H1 (cell line): ENCODE measurements around the gene CCDC178. TPM values are rescaled to one million over a fixed set of nuclear protein-coding genes. Genes with fewer than 3 reads are reported as not detected.

ENCODE experiments used
- CTCF ChIA-PET: fragments of 300-600 bp; sonication (Branson Sonifier 250); formaldehyde crosslinking; loops from one replicate; lab custom pipeline; 2021; ENCODE audit not compliant: partially characterized antibody; lab: Charles Lee
- POLR2A ChIA-PET: fragments of 300-600 bp; sonication (Branson Sonifier 250); formaldehyde crosslinking; loops from one replicate; lab custom pipeline; 2021; ENCODE audit warnings: inconsistent platforms; ENCODE audit not compliant: partially characterized antibody; lab: Charles Lee
- DNase-seq, 2 experiments: peaks; one replicate each; pipeline versions ENCODE4 v3.0.0 to v3.0.0-alpha.2; 2010 to 2022; ENCODE audit warnings: low spot score in 2 of 2, low read depth in 1 of 2, mixed read lengths in 1 of 2
- FAIRE-seq: peaks from 2 replicates; lab custom pipeline; 2011; peaks lifted over from hg19 to GRCh38; lab: Jason Lieb, UNC
- H2AFZ ChIP-seq: 2 replicates; pipeline ENCODE4 v1.8.1; 2012; ENCODE audit warnings: low read length, inconsistent platforms
- H2AK5ac ChIP-seq: 2 replicates; pipeline ENCODE4 v1.6.1; 2013; ENCODE audit warnings: low read depth, low read length
- H2BK120ac ChIP-seq: replicated peaks from 2 replicates; pipeline ENCODE3; 2013; ENCODE audit warnings: low read depth, low read length, inconsistent platforms
- H2BK12ac ChIP-seq: 2 replicates; pipeline ENCODE4 v1.6.1; 2013; ENCODE audit warnings: low read depth, low read length
- H2BK15ac ChIP-seq: 2 replicates; pipeline ENCODE4 v1.6.1; 2013; ENCODE audit warnings: low read length
- H2BK20ac ChIP-seq: 2 replicates; pipeline ENCODE4 v1.6.1; 2013; ENCODE audit warnings: low read length
- H2BK5ac ChIP-seq: 2 replicates; pipeline ENCODE4 v1.6.1; 2013; ENCODE audit warnings: low read depth, low read length
- H3K14ac ChIP-seq: 2 replicates; pipeline ENCODE4 v1.6.1; 2013; ENCODE audit warnings: inconsistent platforms; ENCODE audit not compliant: insufficient read length
- H3K18ac ChIP-seq: 2 replicates; pipeline ENCODE4 v1.6.1; 2013; ENCODE audit warnings: low read length; ENCODE audit errors: extremely low read depth
- H3K23ac ChIP-seq: 2 replicates; pipeline ENCODE4 v1.6.1; 2013; ENCODE audit warnings: inconsistent platforms; ENCODE audit not compliant: insufficient read length
- H3K23me2 ChIP-seq: 2 replicates; pipeline ENCODE4 v1.6.1; 2013; ENCODE audit warnings: low read depth, low read length
- H3K27ac ChIP-seq: 2 replicates; pipeline ENCODE4 v1.6.1; 2011; ENCODE audit warnings: low read depth, low read length, inconsistent platforms
- H3K27me3 ChIP-seq, 4 experiments: replicated peaks in 1 of 4; 1 replicate in 1 of 4; 2 replicates in 3 of 4; pipeline versions ENCODE4 v1.6.1 to v1.8.1; 2011 to 2013; ENCODE audit warnings: low read length in 3 of 4, mild to moderate bottlenecking in 3 of 4, inconsistent platforms in 2 of 4, mixed read lengths in 2 of 4, moderate library complexity in 1 of 4; ENCODE audit not compliant: control insufficient read depth in 3 of 4, insufficient read depth in 3 of 4; ENCODE audit errors: extremely low read depth in 1 of 4
- H3K36me3 ChIP-seq, 4 experiments: 2 replicates each; pipeline versions ENCODE4 v1.6.1 to v1.8.1; 2011 to 2013; ENCODE audit warnings: mild to moderate bottlenecking in 4 of 4, low read length in 3 of 4, moderate library complexity in 2 of 4, control low read depth in 1 of 4, inconsistent platforms in 1 of 4; ENCODE audit not compliant: insufficient read depth in 4 of 4, control insufficient read depth in 2 of 4
- H3K4ac ChIP-seq: replicated peaks from 2 replicates; pipeline ENCODE3; 2013; ENCODE audit warnings: low read length, low read depth, mixed read lengths, inconsistent platforms; ENCODE audit not compliant: insufficient read length
- H3K4me1 ChIP-seq, 4 experiments: replicated peaks in 1 of 4; 1 replicate in 1 of 4; 2 replicates in 3 of 4; pipeline versions ENCODE4 v1.6.1 to v1.8.1; 2011 to 2013; ENCODE audit warnings: low read length in 3 of 4, inconsistent platforms in 2 of 4, mixed read lengths in 1 of 4; ENCODE audit not compliant: insufficient read depth in 4 of 4, control insufficient read depth in 3 of 4
- H3K4me2 ChIP-seq, 2 experiments: 2 replicates each; pipeline versions ENCODE4 v1.6.1 to v1.8.1; 2011 to 2013; ENCODE audit warnings: low read depth in 2 of 2, low read length in 2 of 2, control low read depth in 1 of 2, inconsistent platforms in 1 of 2, mild to moderate bottlenecking in 1 of 2; ENCODE audit not compliant: insufficient read depth in 1 of 2
- H3K4me3 ChIP-seq, 4 experiments: fragments of 200-600, 300-600 bp in 1 of 4; sonication (generic), shearing (Covaris generic), sonication (Bioruptor Twin) in 1 of 4; 2 replicates each; pipeline versions ENCODE4 v1.5.1 to v1.8.1; 2011 to 2016; ENCODE audit warnings: low read length in 4 of 4, low read depth in 3 of 4, control low read depth in 2 of 4, inconsistent platforms in 2 of 4, mild to moderate bottlenecking in 2 of 4, mixed read lengths in 1 of 4, moderate library complexity in 1 of 4; ENCODE audit not compliant: insufficient read depth in 2 of 4; ENCODE audit errors: extremely low read depth in 1 of 4
- H3K56ac ChIP-seq: replicated peaks from 2 replicates; pipeline ENCODE3; 2013; ENCODE audit warnings: low read depth, mild to moderate bottlenecking, mixed read lengths, low read length, inconsistent platforms; ENCODE audit not compliant: insufficient read length
- H3K79me1 ChIP-seq: 2 replicates; pipeline ENCODE4 v1.6.1; 2013; ENCODE audit warnings: low read depth, low read length, control low read depth
- H3K79me2 ChIP-seq, 2 experiments: 2 replicates each; pipeline versions ENCODE4 v1.6.1 to v1.8.1; 2012 to 2013; ENCODE audit warnings: low read length in 2 of 2, mild to moderate bottlenecking in 2 of 2, inconsistent platforms in 1 of 2; ENCODE audit not compliant: insufficient read depth in 2 of 2, control insufficient read depth in 1 of 2
- H3K9ac ChIP-seq, 4 experiments: replicated peaks in 1 of 4; 1 replicate in 1 of 4; 2 replicates in 3 of 4; pipeline versions ENCODE4 v1.6.1 to v1.8.1; 2011 to 2013; ENCODE audit warnings: low read depth in 3 of 4, low read length in 3 of 4, control low read depth in 2 of 4, mild to moderate bottlenecking in 2 of 4, moderate library complexity in 2 of 4, inconsistent platforms in 1 of 4; ENCODE audit errors: extremely low read depth in 1 of 4
- H3K9me3 ChIP-seq, 2 experiments: 2 replicates each; pipeline versions ENCODE4 v1.6.1 to v1.8.1; 2012 to 2013; ENCODE audit warnings: mild to moderate bottlenecking in 2 of 2, moderate library complexity in 2 of 2, control low read depth in 1 of 2, inconsistent platforms in 1 of 2, low read depth in 1 of 2, low read length in 1 of 2, mixed read lengths in 1 of 2; ENCODE audit not compliant: insufficient read depth in 2 of 2
- H4K20me1 ChIP-seq, 2 experiments: replicated peaks in 1 of 2; 2 replicates each; pipeline versions ENCODE3 to v1.8.1; 2011 to 2013; ENCODE audit warnings: inconsistent platforms in 2 of 2, low read length in 2 of 2, mild to moderate bottlenecking in 1 of 2; ENCODE audit not compliant: insufficient read depth in 2 of 2, control insufficient read depth in 1 of 2
- H4K5ac ChIP-seq: 2 replicates; pipeline ENCODE4 v1.6.1; 2013; ENCODE audit warnings: low read length, low read depth, mixed read lengths, inconsistent platforms; ENCODE audit not compliant: insufficient read length
- H4K8ac ChIP-seq: 2 replicates; pipeline ENCODE4 v1.8.0; 2013; ENCODE audit warnings: mild to moderate bottlenecking, moderate library complexity, low read length, inconsistent platforms; ENCODE audit not compliant: insufficient read depth; ENCODE audit errors: extremely low read depth
- H4K91ac ChIP-seq: replicated peaks from 2 replicates; pipeline ENCODE3; 2013; ENCODE audit warnings: low read length, mixed read lengths, inconsistent platforms; ENCODE audit not compliant: insufficient read length
- CBX5 ChIP-seq: fragments of 300-800, 300-1000 bp; sonication (generic); IDR thresholded peaks from 2 replicates; pipeline ENCODE4 v1.7.1; 2016; ENCODE audit warnings: antibody characterized with exemption, low read length, low read depth
- EZH2 ChIP-seq: fragments of 200-600 bp; sonication (generic); IDR thresholded peaks from 2 replicates; pipeline ENCODE4 v1.7.1; 2012; ENCODE audit warnings: low read depth, mild to moderate bottlenecking, moderate library complexity, low read length, inconsistent platforms; ENCODE audit not compliant: severe bottlenecking
- JUN ChIP-seq: IDR thresholded peaks from 2 replicates; pipeline ENCODE4 v1.6.1; 2011; ENCODE audit warnings: low read depth, mild to moderate bottlenecking, improper control_type of control experiment, low read length
- KDM5A ChIP-seq: fragments of 200-600 bp; IDR thresholded peaks from 2 replicates; pipeline ENCODE4 v1.7.1; 2012; ENCODE audit warnings: mild to moderate bottlenecking, low read length, inconsistent platforms, mixed read lengths
- PHF8 ChIP-seq: fragments of 200-600 bp; sonication (generic); conservative IDR thresholded peaks from 2 replicates; pipeline ENCODE4 v1.7.1; 2012; ENCODE audit warnings: low read depth, mild to moderate bottlenecking, inconsistent platforms, low read length, moderate library complexity
- RXRA ChIP-seq: IDR thresholded peaks from 2 replicates; pipeline ENCODE4 v1.6.1; 2011; ENCODE audit warnings: low read depth, mild to moderate bottlenecking, low read length, moderate library complexity; ENCODE audit not compliant: insufficient read depth
- SIN3A ChIP-seq, 2 experiments: IDR thresholded peaks in 1 of 2; conservative IDR thresholded peaks in 1 of 2; 2 replicates each; pipeline ENCODE4 v1.6.1; 2011 to 2012; ENCODE audit warnings: low read length in 2 of 2, improper control_type of control experiment in 1 of 2, low read depth in 1 of 2, mild to moderate bottlenecking in 1 of 2
- TAF1 ChIP-seq: IDR thresholded peaks from 2 replicates; pipeline ENCODE4 v1.6.1; 2011; ENCODE audit warnings: mild to moderate bottlenecking, low read depth, low read length
- TAF7 ChIP-seq: optimal IDR thresholded peaks from 2 replicates; pipeline ENCODE3; 2011; ENCODE audit warnings: low read depth, mild to moderate bottlenecking, inconsistent platforms, low read length, moderate library complexity, borderline replicate concordance
- TBP ChIP-seq: IDR thresholded peaks from 2 replicates; pipeline ENCODE4 v1.6.1; 2011; ENCODE audit warnings: low read depth, low read length, improper control_type of control experiment
- USF2 ChIP-seq: IDR thresholded peaks from 2 replicates; pipeline ENCODE4 v1.6.1; 2011; ENCODE audit warnings: low read length, improper control_type of control experiment
- WGBS, 2 experiments: shearing (Covaris generic) in 1 of 2; methylation state at CpG; one replicate each; pipeline versions ENCODE4 v1.1.6 to v1.1.7; 2013 to 2015; ENCODE audit warnings: low lambda C conversion rate in 2 of 2, mixed read lengths in 2 of 2, inconsistent platforms in 1 of 2, low coverage in 1 of 2, missing lambda C conversion rate in 1 of 2; ENCODE audit not compliant: insufficient replicate concordance in 2 of 2, insufficient coverage in 1 of 2, insufficient read length in 1 of 2; ENCODE audit errors: extremely low coverage in 1 of 2, missing lambda C conversion rate in 1 of 2; 5-methylcytosine and 5-hydroxymethylcytosine counted together
- polyA plus RNA-seq, 7 experiments: library from polyadenylated mRNA; depleted of rRNA in 3 of 7; stranded (reverse) in 5 of 7; unstranded in 2 of 7; fragments of >200 nt in 5 of 7; fragments of 200-250 nt in 2 of 7; gene quantifications; 1 replicate in 5 of 7; 2 replicates in 1 of 7; 4 replicates in 1 of 7; pipeline versions ENCODE4 v1.2.1 to v1.2.3, GENCODE V29; 2011 to 2013; ENCODE audit warnings: missing spikeins in 2 of 7, mixed read lengths in 2 of 7
- total RNA-seq: library from RNA; stranded (reverse); fragmentation: NEBNext Ultra II Directional; extraction: Animal tissue kit (Norgen Biotek cat#: 25700); gene quantifications from 2 replicates; pipeline ENCODE4 v1.2.1, GENCODE V29; 2021

The CCDC178 gene
- total and polyA plus RNA-seq, 2 of the 8 experiments (the other 6 are each of a cell fraction or from before 2014, with no cell fraction given) = not detected

GRCh38 chr18:32888306-32888705, 552.2 kb downstream of the CCDC178 start:
- Histone ChIP-seq H2AK5ac (no peak overlapping the region), H3K56ac (no peak overlapping the region), H3K9ac (no peak overlapping the region), H3K23ac (no peak overlapping the region), H3K9me3 (no peaks in the 10 kb centered on the region), H3K18ac (no peak overlapping the region), H3K14ac (no peak overlapping the region), H4K91ac (no peak overlapping the region), H2BK20ac (no peak overlapping the region), H3K4me1 (peaks cover 0 to 8% (median 5%) of the 10 kb centered on the region in 4 experiments; a peak in 5 of 7 replicates), H3K23me2 (no peaks in the 10 kb centered on the region; the same call in 1 of the 2 replicates), H3K36me3 (no peaks in the 10 kb centered on the region), H2BK120ac (no peak overlapping the region), H3K4me2 (no peak overlapping the region), H4K8ac (no peak overlapping the region), H3K27me3 (no peaks in the 10 kb centered on the region), H4K20me1 (no peaks in the 10 kb centered on the region), H2BK12ac (no peak overlapping the region), H3K4ac (no peak overlapping the region), H2BK5ac (no peak overlapping the region), H4K5ac (no peak overlapping the region), H2BK15ac (no peak overlapping the region), H3K79me2 (no peaks in the 10 kb centered on the region), H3K79me1 (no peaks in the 10 kb centered on the region), H3K4me3 (no peak overlapping the region), H3K27ac (no peak overlapping the region), H2AFZ (no peak overlapping the region)
- POLR2A ChIA-PET = no interaction called here
- DNase-seq = no peak
- 89% methylated on average over 2 of the region's 2 CpGs; no CpG with 5 or more reads in 1 of the 2 experiments for WGBS, 2 experiments
- CTCF ChIA-PET = no interaction called here
- no peak for FAIRE-seq
- TF ChIP-seq TBP (no peak), USF2 (no peak), KDM5A (no peak), JUN (no peak), TAF1 (no peak), RXRA (no peak), EZH2 (no peak), PHF8 (no peak), CBX5 (no peak), TAF7 (no peak), SIN3A (conservative IDR thresholded peaks at IDR 0.05 in 1 of 2, IDR thresholded peaks at IDR 0.05 in 1 of 2; ENCODE audit: low read depth in 1 of 2, low read length in 2 of 2) (no peak)
